ENCODE data around the gene CD93.

CD93 gene

DNA sequence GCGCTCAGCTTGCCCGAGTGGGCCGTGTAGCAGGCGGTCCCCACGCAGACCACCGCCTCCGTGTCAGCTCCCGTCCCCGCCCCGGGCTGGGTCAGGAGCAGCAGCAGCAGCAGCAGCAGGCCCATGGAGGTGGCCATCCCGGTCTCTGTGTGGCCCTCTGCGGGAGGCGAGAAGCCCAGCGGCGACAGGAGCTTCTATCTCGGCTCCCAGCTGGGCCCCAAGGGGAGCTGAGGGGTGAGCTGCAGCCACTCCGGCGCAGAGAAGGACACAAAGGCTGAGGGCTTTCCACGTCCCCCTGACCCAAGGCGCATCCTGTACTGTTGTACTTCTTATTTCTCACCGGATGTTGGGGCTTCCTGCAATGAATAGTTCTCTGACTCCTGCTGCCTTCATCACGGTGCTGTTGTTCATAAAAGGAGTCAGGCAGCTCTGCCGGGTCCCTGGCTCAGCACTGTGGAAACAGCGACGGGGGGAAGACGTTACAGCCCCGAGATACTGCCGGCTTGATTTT lies at the start of gene CD93:
TSS of gene CD93 (minus strand) at position 269 of the 511 bp plus-strand sequence. CDS start at position 137, 132 bp downstream.
- no peak for TF ChIP-seq CTCF (IDR thresholded peaks at IDR 0.05; ENCODE audit: low read depth, low read length, missing control alignments)
- H3K4me3 ChIP-seq (ENCODE audit: low read depth, low read length): no peak within 1 kb of the TSS
- DNase-seq (ENCODE audit: low read depth): no peak
- in situ Hi-C loops (cut with HindIII; ENCODE audit: low sequenced_read_pairs): no loop called here

DNA sequence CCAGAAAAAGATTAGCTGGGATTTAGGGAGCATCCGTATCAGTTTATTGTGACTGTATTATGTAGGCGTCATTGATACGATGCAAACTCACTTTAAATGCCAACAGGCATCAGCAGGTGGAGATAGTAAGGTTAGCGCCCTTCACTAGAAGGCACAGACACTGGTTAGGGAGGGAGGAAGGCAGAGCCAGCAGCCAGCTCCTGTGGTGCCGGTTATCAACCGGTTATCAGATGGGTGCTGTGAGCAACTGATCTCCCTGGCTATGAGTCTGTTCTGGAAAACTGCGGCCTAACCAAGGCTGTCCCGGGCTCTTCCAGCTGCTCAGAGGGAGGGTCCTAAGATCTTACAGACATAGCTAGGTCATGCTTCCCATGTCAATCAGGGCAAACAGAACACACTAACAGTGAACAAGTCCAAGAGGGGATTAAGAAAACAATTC lies 47.5 kb upstream of the CD93 start:
- no peak for TF ChIP-seq CTCF (IDR thresholded peaks at IDR 0.05; ENCODE audit: low read depth, low read length, missing control alignments)

GRCh38 chr20:23132930-23133559 lies 46.9 kb upstream of the CD93 start:
- in situ Hi-C loops (cut with HindIII; ENCODE audit: low sequenced_read_pairs): no loop called here
- TF ChIP-seq CTCF (IDR thresholded peaks at IDR 0.05; ENCODE audit: low read depth, low read length, missing control alignments): no peak
- H3K4me3 ChIP-seq (ENCODE audit: low read depth, low read length): no peak overlapping the region
- DNase-seq (ENCODE audit: low read depth): no peak

More for the DNA sequence above, 47.5 kb upstream of the CD93 start:
- no peak for DNase-seq (ENCODE audit: low read depth)
- in situ Hi-C loops (cut with HindIII; ENCODE audit: low sequenced_read_pairs): no loop called here
- H3K4me3 ChIP-seq (ENCODE audit: low read depth, low read length): no peak overlapping the region

DNA sequence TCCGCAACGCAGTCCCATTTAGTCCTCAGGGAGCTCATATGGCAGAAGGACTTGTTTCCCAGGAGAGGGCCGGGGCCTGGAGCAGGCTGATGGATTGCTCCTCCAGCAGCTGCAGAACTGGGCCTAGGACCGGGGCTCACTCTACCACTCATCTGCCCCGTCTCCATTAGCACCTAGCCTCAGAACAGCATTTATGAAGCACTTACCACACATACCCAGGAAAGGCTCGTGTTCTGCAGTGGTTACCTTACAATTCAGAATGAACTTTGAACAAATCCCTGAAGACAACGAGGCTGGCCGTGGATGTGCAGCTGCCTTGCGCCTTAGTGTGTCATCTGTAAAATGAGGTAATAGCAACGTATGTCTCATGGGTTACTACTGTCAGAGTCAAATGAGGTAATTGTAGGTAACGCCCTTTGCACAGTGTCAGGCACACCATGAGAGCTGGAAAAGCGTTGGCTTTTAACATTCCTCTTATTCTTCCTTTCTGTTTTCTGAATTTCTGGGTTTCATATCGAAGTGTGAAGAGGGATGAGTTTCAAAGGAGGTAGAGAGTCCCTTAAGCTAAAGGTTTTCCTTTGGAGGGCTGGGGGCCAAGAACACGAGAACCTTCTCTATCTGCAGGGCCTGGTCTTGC lies 46.3 kb upstream of the CD93 start:
- no peak overlapping the region for H3K4me3 ChIP-seq (ENCODE audit: low read depth, low read length)
- in situ Hi-C loops (cut with HindIII; ENCODE audit: low sequenced_read_pairs): no loop called here
- DNase-seq (ENCODE audit: low read depth): no peak
- no peak for TF ChIP-seq CTCF (IDR thresholded peaks at IDR 0.05; ENCODE audit: low read depth, low read length, missing control alignments)

- DNase-seq (ENCODE audit: low read depth): no peak
- in situ Hi-C loops (cut with HindIII; ENCODE audit: low sequenced_read_pairs): no loop called here
- no peak overlapping the region for H3K4me3 ChIP-seq (ENCODE audit: low read depth, low read length)
- no peak for TF ChIP-seq CTCF (IDR thresholded peaks at IDR 0.05; ENCODE audit: low read depth, low read length, missing control alignments)
Measured at GRCh38 chr20:23131766-23132165, 45.6 kb upstream of the CD93 start.

- no peak for DNase-seq (ENCODE audit: low read depth)
- in situ Hi-C loops (cut with HindIII; ENCODE audit: low sequenced_read_pairs): no loop called here
- no peak overlapping the region for H3K4me3 ChIP-seq (ENCODE audit: low read depth, low read length)
- TF ChIP-seq CTCF (IDR thresholded peaks at IDR 0.05; ENCODE audit: low read depth, low read length, missing control alignments): no peak
Measured at GRCh38 chr20:23130622-23131140, 44.6 kb upstream of the CD93 start.
